ENCODE data around the gene GNB4.

DNA sequence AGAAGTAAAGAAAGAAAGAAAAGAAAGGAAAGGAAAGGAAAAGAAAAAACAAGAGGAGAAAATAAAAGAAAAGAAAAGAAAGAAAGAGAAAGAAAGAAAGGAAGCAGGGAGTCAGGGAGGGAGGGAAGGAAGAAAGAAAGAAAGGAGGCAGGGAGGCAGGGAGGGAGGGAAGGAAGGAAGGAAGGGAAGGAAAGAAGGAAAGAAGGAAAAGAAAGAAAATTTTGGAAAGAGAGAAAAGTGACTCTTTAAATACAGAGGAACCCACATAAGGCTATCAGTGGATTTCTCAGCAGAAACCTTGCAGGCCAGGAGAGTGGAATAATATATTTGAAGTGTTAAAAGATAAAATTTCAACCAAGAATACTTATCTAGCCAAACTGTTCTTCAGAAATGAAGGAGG lies 44.2 kb upstream of the GNB4 start:
- TF ChIP-seq CTCF (IDR thresholded peaks at IDR 0.05; ENCODE audit: insufficient read depth, low read depth, low read length) (no peak), EZH2 (IDR thresholded peaks at IDR 0.05; ENCODE audit: insufficient read depth, low read length) (no peak)

Measured in astrocyte (in vitro differentiated cells and primary cell).